ENCODE results near the gene HOXC9. TPM values are rescaled to one million over a fixed set of nuclear protein-coding genes. Genes with fewer than 3 reads are reported as not detected.

The HOXC9 gene
- total RNA-seq, 1 donor from 2014 or later = not detected

- Histone ChIP-seq H3K4me1 (peaks cover 39% of the 10 kb centered on the region), H3K4me3 (peak overlapping the region in 1 of 2 donors; percentile 8), H3K27ac (no peak overlapping the region), H3K36me3 (no peaks in the 10 kb centered on the region), H3K27me3 (peaks cover 31% of the 10 kb centered on the region), H3K9me3 (no peaks in the 10 kb centered on the region)
- no peak for DNase-seq (ENCODE audit: extremely low spot score in 2 of 2)
- TF ChIP-seq POLR2A (IDR thresholded peaks at IDR 0.05) = no peak
- no peak for TF ChIP-seq CTCF (IDR thresholded peaks at IDR 0.05)
- TF ChIP-seq POLR2AphosphoS5 (IDR thresholded peaks at IDR 0.05; ENCODE audit: insufficient read depth in 1 of 2, low read depth in 1 of 2) = no peak
- intact Hi-C loops (cut with DNase I) = loop anchor here (5.0 kb wide), 1 partner anchor 112 kb away; no protein-coding TSS in a partner anchor
These were observed 15.3 kb downstream of the HOXC9 start for GRCh38 chr12:54015018-54015931.

- intact Hi-C loops (cut with DNase I) = loop anchor here (5.0 kb wide), 1 partner anchor 111 kb away; no protein-coding TSS in a partner anchor
- Histone ChIP-seq H3K4me3 (no peak overlapping the region), H3K36me3 (no peaks in the 10 kb centered on the region), H3K27me3 (peaks cover 29% of the 10 kb centered on the region), H3K9me3 (no peaks in the 10 kb centered on the region), H3K4me1 (peaks cover 39% of the 10 kb centered on the region), H3K27ac (no peak overlapping the region)
- DNase-seq (ENCODE audit: extremely low spot score in 2 of 2) = no peak
- no peak for TF ChIP-seq POLR2A (IDR thresholded peaks at IDR 0.05)
- TF ChIP-seq CTCF (IDR thresholded peaks at IDR 0.05) = no peak
- no peak for TF ChIP-seq POLR2AphosphoS5 (IDR thresholded peaks at IDR 0.05; ENCODE audit: insufficient read depth in 1 of 2, low read depth in 1 of 2)
These were observed 16.1 kb downstream of the HOXC9 start for GRCh38 chr12:54016051-54016450.

GRCh38 chr12:54016478-54016964, 16.6 kb downstream of the HOXC9 start:
- TF ChIP-seq POLR2A (IDR thresholded peaks at IDR 0.05) = no peak
- TF ChIP-seq CTCF (IDR thresholded peaks at IDR 0.05) = no peak
- TF ChIP-seq POLR2AphosphoS5 (IDR thresholded peaks at IDR 0.05; ENCODE audit: insufficient read depth in 1 of 2, low read depth in 1 of 2) = no peak
- Histone ChIP-seq H3K4me1 (peaks cover 39% of the 10 kb centered on the region), H3K27me3 (peaks cover 29% of the 10 kb centered on the region), H3K4me3 (peak overlapping the region in 1 of 2 donors; percentile 27), H3K9me3 (no peaks in the 10 kb centered on the region), H3K27ac (no peak overlapping the region), H3K36me3 (no peaks in the 10 kb centered on the region)
- DNase-seq (ENCODE audit: extremely low spot score in 2 of 2) = no peak
- intact Hi-C loops (cut with DNase I) = loop anchor here (5.0 kb wide), 1 partner anchor 111 kb away; no protein-coding TSS in a partner anchor

GRCh38 chr12:54017027-54017788, 17.2 kb downstream of the HOXC9 start:
- Histone ChIP-seq H3K36me3 (no peaks in the 10 kb centered on the region), H3K9me3 (no peaks in the 10 kb centered on the region), H3K4me1 (peaks cover 39% of the 10 kb centered on the region), H3K27ac (no peak overlapping the region), H3K4me3 (peak overlapping the region; percentile 27 to 38), H3K27me3 (peaks cover 29% of the 10 kb centered on the region)
- DNase-seq (ENCODE audit: extremely low spot score in 2 of 2) = no peak
- intact Hi-C loops (cut with DNase I) = loop anchor here (5.0 kb wide), 1 partner anchor 110 kb away; no protein-coding TSS in a partner anchor
- TF ChIP-seq POLR2A (IDR thresholded peaks at IDR 0.05) (no peak), POLR2AphosphoS5 (IDR thresholded peaks at IDR 0.05; ENCODE audit: insufficient read depth in 1 of 2, low read depth in 1 of 2) (no peak), CTCF (IDR thresholded peaks at IDR 0.05) (no peak)
